Endothelial cell of umbilical vein (primary cell): ENCODE measurements around the gene MBD5. TPM values are rescaled to one million over a fixed set of nuclear protein-coding genes. Genes with fewer than 3 reads are reported as not detected.

Source experiments
- BruUV-seq: library from RNA; stranded (reverse); fragments of 400-500 nt; replicated peaks from 2 replicates; lab custom pipeline; 2021; lab: Mats Ljungman, UMichigan
- CTCF ChIA-PET: fragments of 300-600, 350-600 bp; sonication (Branson Sonifier 250); formaldehyde crosslinking; loops from one replicate; lab custom pipeline; 2021; ENCODE audit warnings: antibody characterized with exemption, inconsistent platforms; lab: Charles Lee
- POLR2A ChIA-PET: fragments of 300-600, 350-600 bp; sonication (Branson Sonifier 250); formaldehyde crosslinking; loops from one replicate; lab custom pipeline; 2021; ENCODE audit warnings: antibody characterized with exemption, inconsistent platforms; lab: Charles Lee
- DNase-seq: peaks from one replicate; pipeline ENCODE4 v3.0.0-alpha.2; 2011; ENCODE audit warnings: low read depth, low spot score
- FAIRE-seq: peaks from 2 replicates; lab custom pipeline; 2011; peaks lifted over from hg19 to GRCh38; lab: Jason Lieb, UNC
- H2AFZ ChIP-seq: 2 replicates; pipeline ENCODE4 v1.6.0; 2012; ENCODE audit warnings: low read depth, low read length, control low read depth, inconsistent platforms
- H3K27ac ChIP-seq: 2 replicates; pipeline ENCODE4 v1.5.1; 2011; ENCODE audit warnings: low read depth, mild to moderate bottlenecking, control low read depth, low read length, moderate library complexity; ENCODE audit not compliant: insufficient read depth
- H3K27me3 ChIP-seq, 2 experiments: 2 replicates each; pipeline versions ENCODE4 v1.6.0 to v1.6.1; 2011; ENCODE audit warnings: low read length in 2 of 2, mixed read lengths in 1 of 2; ENCODE audit not compliant: control insufficient read depth in 2 of 2, insufficient read depth in 2 of 2
- H3K36me3 ChIP-seq, 2 experiments: 2 replicates in 1 of 2; 3 replicates in 1 of 2; pipeline ENCODE4 v1.5.1; 2011; ENCODE audit warnings: low read length in 2 of 2, mild to moderate bottlenecking in 1 of 2, moderate library complexity in 1 of 2; ENCODE audit not compliant: control insufficient read depth in 2 of 2, insufficient read depth in 2 of 2; ENCODE audit errors: extremely low read depth in 1 of 2
- H3K4me1 ChIP-seq: 3 replicates; pipeline ENCODE4 v1.5.1; 2011; ENCODE audit warnings: mild to moderate bottlenecking, low read length; ENCODE audit not compliant: control insufficient read depth, insufficient read depth; ENCODE audit errors: extremely low read depth
- H3K4me2 ChIP-seq: 2 replicates; pipeline ENCODE4 v1.6.1; 2011; ENCODE audit warnings: low read length, control low read depth, mixed read lengths; ENCODE audit not compliant: insufficient read depth
- H3K4me3 ChIP-seq, 3 experiments: fragments of 200-600 bp in 1 of 3; sonication (generic), shearing (Covaris generic) in 1 of 3; replicated peaks in 1 of 3; 2 replicates each; pipeline ENCODE4 v1.5.1; 2011 to 2016; ENCODE audit warnings: control low read depth in 3 of 3, low read length in 3 of 3, mild to moderate bottlenecking in 2 of 3, inconsistent platforms in 1 of 3, low read depth in 1 of 3, moderate library complexity in 1 of 3; ENCODE audit not compliant: insufficient read depth in 1 of 3
- H3K79me2 ChIP-seq: 2 replicates; pipeline ENCODE4 v1.6.0; 2012; ENCODE audit warnings: low read length, inconsistent platforms; ENCODE audit not compliant: control insufficient read depth, insufficient read depth
- H3K9ac ChIP-seq: replicated peaks from 2 replicates; pipeline ENCODE3; 2011; ENCODE audit warnings: low read length, control low read depth; ENCODE audit not compliant: insufficient read depth; ENCODE audit errors: extremely low read depth
- H3K9me1 ChIP-seq: replicated peaks from 3 replicates; pipeline ENCODE4 v1.6.0; 2011; ENCODE audit warnings: mild to moderate bottlenecking, low read length; ENCODE audit not compliant: control insufficient read depth, insufficient read depth; ENCODE audit errors: extremely low read depth
- H3K9me3 ChIP-seq: replicated peaks from 2 replicates; pipeline ENCODE4 v1.5.1; 2012; ENCODE audit warnings: low read length, inconsistent platforms; ENCODE audit not compliant: control insufficient read depth, insufficient read depth
- H4K20me1 ChIP-seq: replicated peaks from 2 replicates; pipeline ENCODE3; 2011; ENCODE audit warnings: mild to moderate bottlenecking, low read length; ENCODE audit not compliant: control insufficient read depth, insufficient read depth; ENCODE audit errors: extremely low read depth
- EZH2 ChIP-seq: IDR thresholded peaks from 2 replicates; pipeline ENCODE4 v1.6.1; 2012; ENCODE audit warnings: borderline replicate concordance, low read depth, mild to moderate bottlenecking, moderate library complexity, low read length, inconsistent platforms; ENCODE audit not compliant: severe bottlenecking
- FOS ChIP-seq: IDR thresholded peaks from 2 replicates; pipeline ENCODE4 v1.6.1; 2011; ENCODE audit warnings: mild to moderate bottlenecking, low read length, moderate library complexity, borderline replicate concordance; ENCODE audit not compliant: insufficient read depth
- GATA2 ChIP-seq: IDR thresholded peaks from 2 replicates; pipeline ENCODE4 v1.7.0; 2011; ENCODE audit warnings: low read depth, mild to moderate bottlenecking, moderate library complexity, mixed read lengths, low read length; ENCODE audit not compliant: insufficient read length, insufficient read depth
- JUN ChIP-seq: IDR thresholded peaks from 2 replicates; pipeline ENCODE4 v1.6.1; 2011; ENCODE audit warnings: borderline replicate concordance, low read depth; ENCODE audit not compliant: insufficient read length, insufficient read depth
- MAX ChIP-seq: IDR thresholded peaks from 2 replicates; pipeline ENCODE4 v1.6.1; 2011; ENCODE audit not compliant: insufficient read depth, insufficient read length
- MYC ChIP-seq: IDR thresholded peaks from one replicate; pipeline ENCODE4 v1.6.1; 2011; ENCODE audit warnings: mild to moderate bottlenecking, low read depth, low read length
- POLR2A ChIP-seq: IDR thresholded peaks from 2 replicates; pipeline ENCODE4 v1.6.1; 2012; ENCODE audit warnings: low read depth, mild to moderate bottlenecking, control low read depth, low read length
- POLR2AphosphoS5 ChIP-seq: IDR thresholded peaks from 2 replicates; pipeline ENCODE4 v1.6.1; 2012; ENCODE audit warnings: low read depth, mild to moderate bottlenecking, control low read depth, low read length, moderate library complexity; ENCODE audit not compliant: insufficient read depth
- dilution Hi-C: fragments of 300-500 bp; cut with MboI; formaldehyde crosslinking; loops from one replicate; pipeline ENCODE4 v1.15.0; 2019; ENCODE audit warnings: low sequenced_read_pairs; ENCODE audit not compliant: extremely low pct_ligation_motif_present
- intact Hi-C: fragments of 100-400 bp; cut with micrococcal nuclease; formaldehyde crosslinking; loops from one replicate; pipeline ENCODE4 v1.10.0; 2022
- polyA plus RNA-seq, 4 experiments: library from polyadenylated mRNA; depleted of rRNA in 3 of 4; stranded (reverse) in 3 of 4; unstranded in 1 of 4; fragments of >200 nt; gene quantifications; 2 replicates each; pipeline versions ENCODE4 v1.2.1 to v1.2.3, GENCODE V29; 2011 to 2012; ENCODE audit warnings: missing spikeins in 1 of 4
- total RNA-seq: library from RNA; stranded (reverse); gene quantifications from 2 replicates; pipeline ENCODE4 v1.2.3, GENCODE V29; 2021
- TF ChIP-seq, protein P1 (sequence below), 2 donors: IDR thresholded peaks; 1 replicate in 1 of 2; 2 replicates in 1 of 2; pipeline ENCODE4 v1.5.1; 2011; ENCODE audit warnings: low read length in 2 of 2, mild to moderate bottlenecking in 2 of 2, moderate library complexity in 2 of 2, control low read depth in 1 of 2, inconsistent platforms in 1 of 2, low read depth in 1 of 2; ENCODE audit not compliant: insufficient read depth in 1 of 2; ENCODE audit errors: extremely low read depth in 1 of 2

Gene MBD5
- total and polyA plus RNA-seq, 2 donors (not counting 3 experiments of a cell fraction or from before 2014, with no cell fraction given) = 11.3 to 37.0 TPM

DNA sequence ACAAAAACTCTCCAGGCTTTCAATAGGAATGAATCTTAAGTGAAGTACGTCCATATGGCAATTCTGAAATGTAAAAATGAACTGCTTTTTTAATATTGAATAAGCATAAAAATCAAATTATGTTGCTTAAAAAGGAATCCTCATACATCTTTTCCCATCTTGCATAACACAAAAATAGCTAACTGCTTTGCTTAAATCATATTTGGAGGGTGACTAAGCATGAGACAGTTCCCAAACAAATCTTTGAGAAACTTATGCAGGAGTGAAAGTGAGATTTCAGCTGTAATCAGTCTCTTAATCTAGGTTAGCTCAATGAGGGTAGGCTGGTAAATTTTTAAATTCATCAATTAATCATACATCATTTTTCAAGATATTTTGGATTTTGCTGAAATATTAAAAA lies 111.5 kb downstream of the MBD5 start:
- Histone ChIP-seq H3K36me3 (no peaks in the 10 kb centered on the region), H3K9me1 (no peaks in the 10 kb centered on the region), H3K9ac (no peak overlapping the region), H2AFZ (no peak overlapping the region), H3K4me2 (no peak overlapping the region), H3K27me3 (no peaks in the 10 kb centered on the region), H3K27ac (no peak overlapping the region), H3K79me2 (no peaks in the 10 kb centered on the region), H4K20me1 (no peaks in the 10 kb centered on the region), H3K9me3 (no peaks in the 10 kb centered on the region), H3K4me3 (no peak overlapping the region), H3K4me1 (no peaks in the 10 kb centered on the region)
- FAIRE-seq (no peak), DNase-seq (no peak)
- no TSS peak for BruUV-seq
- TF ChIP-seq, protein P1, sequence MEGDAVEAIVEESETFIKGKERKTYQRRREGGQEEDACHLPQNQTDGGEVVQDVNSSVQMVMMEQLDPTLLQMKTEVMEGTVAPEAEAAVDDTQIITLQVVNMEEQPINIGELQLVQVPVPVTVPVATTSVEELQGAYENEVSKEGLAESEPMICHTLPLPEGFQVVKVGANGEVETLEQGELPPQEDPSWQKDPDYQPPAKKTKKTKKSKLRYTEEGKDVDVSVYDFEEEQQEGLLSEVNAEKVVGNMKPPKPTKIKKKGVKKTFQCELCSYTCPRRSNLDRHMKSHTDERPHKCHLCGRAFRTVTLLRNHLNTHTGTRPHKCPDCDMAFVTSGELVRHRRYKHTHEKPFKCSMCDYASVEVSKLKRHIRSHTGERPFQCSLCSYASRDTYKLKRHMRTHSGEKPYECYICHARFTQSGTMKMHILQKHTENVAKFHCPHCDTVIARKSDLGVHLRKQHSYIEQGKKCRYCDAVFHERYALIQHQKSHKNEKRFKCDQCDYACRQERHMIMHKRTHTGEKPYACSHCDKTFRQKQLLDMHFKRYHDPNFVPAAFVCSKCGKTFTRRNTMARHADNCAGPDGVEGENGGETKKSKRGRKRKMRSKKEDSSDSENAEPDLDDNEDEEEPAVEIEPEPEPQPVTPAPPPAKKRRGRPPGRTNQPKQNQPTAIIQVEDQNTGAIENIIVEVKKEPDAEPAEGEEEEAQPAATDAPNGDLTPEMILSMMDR (IDR thresholded peaks at IDR 0.05; ENCODE audit: extremely low read depth in 1 of 2, insufficient read depth in 1 of 2, low read depth in 1 of 2, low read length in 2 of 2) = no peak
- TF ChIP-seq POLR2A (no peak), POLR2AphosphoS5 (no peak), GATA2 (no peak), MYC (no peak), JUN (no peak), FOS (no peak), MAX (no peak), EZH2 (no peak)
- dilution Hi-C loops = no loop called here
- CTCF ChIA-PET = no interaction called here
- intact Hi-C loops = no loop called here
- POLR2A ChIA-PET = no interaction called here
